GM21576 (cell line): ENCODE measurements around the gene PWWP2A.
A peak's percentile ranks its signal among the peaks of the same experiment; 100 is the strongest.

Experiments used
- ATAC-seq: cut with Tn5 transposase; IDR thresholded peaks from one replicate; pipeline ENCODE4 v1.9.1; 2021; ENCODE audit warnings: mild to moderate bottlenecking, moderate library complexity; ENCODE audit not compliant: unreplicated experiment

The PWWP2A gene

DNA sequence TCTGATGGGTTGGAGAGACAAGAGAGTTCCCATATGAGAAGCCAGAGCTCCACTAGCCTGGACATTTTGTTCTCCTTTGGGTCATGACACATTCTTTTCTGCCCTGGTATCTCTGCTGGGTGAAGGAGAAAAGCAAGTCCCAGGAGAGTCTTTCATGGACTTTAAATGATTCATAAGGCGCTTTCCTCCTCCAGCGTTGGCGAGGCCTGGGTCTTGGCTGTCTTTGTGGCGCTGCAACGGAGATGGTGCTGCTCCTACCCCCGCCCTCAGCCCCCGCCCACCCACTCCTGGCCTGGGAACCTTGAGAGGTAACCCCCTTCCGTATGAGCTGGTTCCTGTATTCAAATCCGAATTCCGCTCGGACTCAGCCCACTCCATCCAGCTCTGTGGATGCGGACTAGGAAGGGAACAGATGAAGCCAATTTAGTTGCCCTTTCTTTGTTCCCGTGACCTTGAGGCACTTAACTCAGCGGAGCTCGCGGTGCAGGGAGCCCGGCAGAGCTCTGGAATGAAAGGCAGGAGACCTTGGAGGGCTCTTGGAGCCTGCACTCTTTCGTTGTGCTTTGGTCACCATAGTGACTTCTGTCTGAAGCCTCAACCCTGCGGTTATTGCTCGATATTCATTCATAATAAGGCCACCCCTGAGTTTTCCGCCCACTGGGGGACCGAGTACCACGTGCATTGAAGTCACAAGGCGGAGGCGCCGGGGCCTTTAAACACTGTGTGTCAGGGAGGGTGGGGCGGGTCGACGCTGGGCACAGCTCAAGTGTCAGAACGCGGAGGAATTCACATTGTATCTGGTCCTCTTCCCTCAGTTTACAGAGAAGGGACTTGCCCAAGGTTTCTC is 14.0 kb upstream of the PWWP2A start:
- no peak for ATAC-seq

DNA sequence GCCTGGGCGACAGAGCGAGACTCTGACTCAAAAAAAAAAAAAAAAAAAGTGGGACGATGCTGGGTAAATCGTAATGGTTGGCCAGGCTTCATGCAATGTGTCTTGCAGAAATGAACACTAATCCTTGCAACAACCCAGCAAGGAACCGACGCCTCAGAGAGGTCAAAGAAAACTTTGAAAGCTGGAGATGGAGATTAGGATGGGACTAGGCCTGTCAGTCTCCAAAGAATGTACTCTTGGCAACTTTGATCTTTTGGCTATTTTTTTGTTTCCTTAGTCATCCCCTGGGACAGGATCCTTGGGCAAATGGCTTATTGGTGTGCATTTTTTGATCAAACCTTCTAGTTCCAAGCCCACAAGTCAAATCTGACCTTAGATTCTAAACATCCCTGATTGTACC is 10.6 kb upstream of the PWWP2A start:
- ATAC-seq, result no peak

DNA sequence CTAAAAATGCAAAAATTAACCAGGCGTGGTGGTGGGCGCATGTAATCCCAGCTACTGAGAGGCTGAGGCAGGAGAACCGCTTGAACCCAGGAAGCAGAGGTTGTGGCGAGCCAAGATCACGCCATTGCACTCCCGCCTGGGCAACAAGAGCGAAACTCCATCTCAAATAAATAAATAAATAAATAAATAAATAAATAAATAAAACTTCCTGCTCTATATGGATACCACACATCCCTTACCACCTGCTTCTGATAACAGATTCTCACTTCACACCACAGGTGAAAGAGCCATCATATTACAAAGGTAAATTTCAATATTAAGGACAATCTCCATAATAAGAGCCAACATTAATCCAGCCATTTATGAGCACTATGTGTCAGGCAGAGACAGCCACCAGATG is 9.4 kb upstream of the PWWP2A start:
- ATAC-seq, result no peak

DNA sequence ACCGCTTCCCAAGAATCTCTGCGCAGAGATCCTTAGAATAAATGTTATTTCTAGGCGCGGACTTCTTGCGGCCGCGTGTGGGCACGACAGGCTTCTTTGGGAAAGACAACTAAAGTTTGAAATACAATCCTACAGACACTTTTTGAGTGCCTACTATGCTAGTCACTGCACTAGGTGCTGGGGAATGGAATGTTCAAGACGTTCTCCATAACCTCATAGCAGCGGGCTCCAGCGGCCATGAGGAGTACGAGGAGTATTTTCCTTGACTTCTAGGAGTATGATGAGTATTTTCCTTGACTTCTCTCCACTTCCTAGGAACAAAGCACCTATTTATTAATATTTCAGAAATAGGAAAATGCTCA is 636 bp upstream of the PWWP2A start:
- ATAC-seq, result no peak

DNA sequence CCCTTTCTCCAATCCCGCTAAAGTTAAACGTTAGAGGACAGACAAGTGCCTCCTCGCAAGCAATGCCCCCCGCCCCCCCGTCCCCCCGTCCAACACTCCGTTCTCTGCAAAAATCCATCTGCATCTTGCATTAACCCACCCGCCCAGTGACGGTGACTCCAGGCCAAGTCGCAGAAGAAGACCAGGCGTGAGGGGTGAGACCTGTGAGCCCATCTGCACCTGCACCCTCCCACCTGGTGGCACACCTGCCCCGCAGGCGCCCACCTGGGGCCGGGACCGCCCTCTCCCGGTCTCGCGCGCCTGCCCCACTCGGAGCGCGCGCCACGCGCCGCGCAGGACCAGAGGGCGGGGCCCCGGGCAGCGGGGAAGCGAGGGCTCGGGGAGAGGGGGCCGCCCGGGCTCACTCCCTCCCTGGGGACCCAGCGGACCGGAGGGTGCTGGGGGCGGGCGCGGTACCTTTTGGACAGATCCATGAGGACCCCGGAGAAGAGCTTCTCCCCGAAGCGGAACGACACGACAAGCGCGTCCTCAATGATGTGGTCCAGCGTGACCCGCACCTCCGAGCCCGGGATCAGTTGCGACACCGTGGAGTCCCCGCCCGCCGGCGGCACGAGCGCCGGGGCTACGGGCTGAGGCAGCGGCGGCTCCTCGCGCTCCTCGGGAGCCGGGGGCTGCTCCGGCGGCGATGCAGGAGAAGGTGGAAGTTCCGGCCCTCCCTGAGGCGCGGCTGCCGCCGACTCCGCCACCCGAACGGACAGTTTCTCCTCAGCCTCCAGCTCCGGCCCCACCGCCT is 705 bp downstream of the PWWP2A start:
- peak; percentile 12 for ATAC-seq

DNA sequence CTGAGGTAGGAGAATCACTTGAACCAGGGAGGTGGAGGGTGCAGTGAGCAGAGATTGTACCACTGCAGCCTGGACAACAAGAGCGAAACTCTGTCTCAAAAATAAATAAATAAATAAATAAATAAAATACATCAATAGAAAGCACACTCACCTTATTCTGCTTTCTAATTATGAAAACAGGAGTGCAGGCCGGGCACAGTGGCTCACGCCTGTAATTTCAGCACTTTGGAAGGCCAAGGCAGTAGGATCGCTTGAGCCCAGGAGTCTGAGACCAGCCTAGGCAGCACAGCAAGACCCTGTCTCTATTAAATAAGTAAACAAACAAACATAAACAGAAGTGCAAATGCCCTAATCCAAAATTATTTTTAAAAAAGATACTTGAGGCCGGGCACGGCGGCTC is 2.3 kb downstream of the PWWP2A start:
- ATAC-seq, result no peak

DNA sequence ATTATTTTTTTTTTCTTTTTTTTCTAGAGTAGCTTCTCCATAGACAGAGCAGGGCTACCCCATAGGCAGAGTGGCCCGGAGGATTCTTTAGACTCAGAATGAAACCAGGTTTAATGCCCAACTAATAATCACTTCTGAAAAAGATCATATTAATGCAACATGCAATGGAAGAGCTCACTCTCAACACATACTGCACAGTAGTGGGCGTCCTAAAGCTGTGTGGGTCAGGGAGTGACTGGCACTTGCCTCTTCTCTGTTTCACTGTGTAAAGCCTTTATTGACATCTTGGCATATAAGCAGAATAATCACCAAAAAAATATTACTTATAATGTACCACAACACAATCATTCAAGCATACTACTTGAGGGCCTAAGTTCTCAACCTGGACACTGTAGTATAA is 11.1 kb downstream of the PWWP2A start:
- no peak for ATAC-seq

DNA sequence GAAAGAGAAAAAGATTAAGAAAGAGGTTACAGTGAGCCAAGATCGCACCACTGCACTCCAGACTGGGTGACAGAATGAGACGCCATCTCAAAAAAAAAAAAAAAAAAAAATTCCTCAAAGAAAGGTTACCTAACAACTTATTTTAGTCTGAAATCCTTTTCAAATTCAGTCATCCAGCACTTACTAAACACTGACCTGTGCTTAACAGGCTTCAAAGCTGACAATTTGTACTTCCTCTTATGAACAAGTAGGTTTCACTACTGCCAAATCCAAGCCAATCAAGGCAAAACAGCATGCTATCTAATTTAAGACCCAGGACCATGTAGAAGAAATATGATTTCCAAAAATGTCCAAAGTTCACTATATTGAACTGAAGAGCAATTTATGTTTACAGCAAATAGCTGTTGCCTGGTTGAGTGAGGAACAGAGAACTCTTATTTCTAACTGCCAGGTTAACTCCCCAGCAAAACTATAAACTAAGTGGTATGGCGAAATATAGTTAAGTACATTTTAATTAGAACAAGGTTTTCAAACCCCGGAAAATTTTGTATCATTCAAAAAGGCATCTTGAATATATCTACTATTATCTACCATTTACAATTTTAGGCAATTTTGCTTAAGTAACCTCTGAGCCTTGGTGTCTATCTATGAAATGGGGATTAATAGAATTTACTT is 13.4 kb downstream of the PWWP2A start:
- peak; percentile 91 for ATAC-seq

DNA sequence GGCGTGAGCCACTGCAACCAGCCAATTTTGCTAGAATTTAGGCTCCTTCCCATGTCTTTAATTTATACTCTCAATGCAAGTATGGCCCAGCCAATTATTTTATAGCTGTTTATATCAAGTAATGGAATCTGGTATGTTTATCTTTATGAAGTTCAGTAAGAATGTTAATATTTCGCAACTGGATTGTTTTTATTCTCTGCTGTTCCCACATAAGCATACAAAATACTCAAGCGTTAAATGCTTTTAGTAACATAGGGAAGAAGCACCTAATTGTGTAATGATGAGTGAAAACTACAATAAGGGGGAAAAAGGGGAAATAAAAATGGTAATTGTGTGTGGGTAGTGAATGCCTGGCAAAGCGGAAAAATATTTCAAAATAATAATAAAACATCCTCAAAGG is 21.3 kb downstream of the PWWP2A start:
- no peak for ATAC-seq

DNA sequence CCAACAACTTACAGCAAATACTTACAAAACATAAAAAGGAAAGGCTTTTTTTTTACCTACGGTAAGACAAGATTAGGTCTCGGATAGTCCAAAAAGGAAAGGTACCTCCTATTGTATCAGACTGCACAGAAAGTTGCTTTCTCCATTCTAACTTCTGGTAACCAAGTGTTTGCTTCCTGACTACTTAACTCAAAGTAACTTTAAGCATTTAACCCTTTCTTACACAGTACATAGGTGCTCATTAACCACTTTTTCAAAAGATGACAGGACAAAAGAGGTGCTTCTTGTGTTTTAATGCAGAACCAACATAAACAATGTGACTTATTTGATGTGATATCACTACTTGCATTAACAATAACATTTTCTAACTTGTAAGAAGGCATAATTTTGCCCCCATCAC is 23.1 kb downstream of the PWWP2A start:
- ATAC-seq, result no peak

DNA sequence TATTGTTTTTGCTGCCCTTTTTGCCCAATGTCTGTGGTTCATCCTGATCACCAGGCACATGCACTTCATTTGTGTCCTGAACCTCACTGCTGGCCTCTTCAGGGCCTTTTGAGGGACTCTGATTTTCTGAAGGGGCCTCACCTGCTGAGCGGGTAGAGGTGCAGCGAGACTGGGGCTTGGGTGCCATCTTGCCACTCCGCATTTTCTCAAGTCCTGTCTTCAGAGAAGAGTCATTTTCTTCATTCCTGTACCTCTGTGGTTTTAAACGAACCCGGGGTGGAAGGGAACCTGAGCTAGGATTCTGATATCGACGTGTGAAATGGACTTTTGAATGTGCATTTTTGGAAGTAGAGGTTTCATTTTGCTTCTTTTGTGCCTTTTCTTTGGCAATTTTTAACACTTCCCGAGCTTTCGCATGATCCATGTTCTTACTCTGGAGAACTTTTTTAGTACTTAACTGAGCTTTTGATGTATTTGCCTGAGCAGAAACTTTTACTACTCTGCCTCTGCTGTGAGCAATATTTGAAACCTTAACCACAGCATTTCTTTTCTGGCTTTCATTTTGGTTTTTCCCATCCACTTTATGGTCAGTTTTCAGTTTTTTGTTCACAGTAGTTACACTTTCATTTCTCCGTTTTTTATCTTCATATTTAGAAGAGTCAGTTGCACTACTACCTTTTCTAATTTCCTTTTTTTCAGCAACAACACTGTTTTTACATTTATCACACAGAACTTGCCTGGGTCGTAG is 26.1 kb downstream of the PWWP2A start:
- peak; percentile 81 for ATAC-seq

DNA sequence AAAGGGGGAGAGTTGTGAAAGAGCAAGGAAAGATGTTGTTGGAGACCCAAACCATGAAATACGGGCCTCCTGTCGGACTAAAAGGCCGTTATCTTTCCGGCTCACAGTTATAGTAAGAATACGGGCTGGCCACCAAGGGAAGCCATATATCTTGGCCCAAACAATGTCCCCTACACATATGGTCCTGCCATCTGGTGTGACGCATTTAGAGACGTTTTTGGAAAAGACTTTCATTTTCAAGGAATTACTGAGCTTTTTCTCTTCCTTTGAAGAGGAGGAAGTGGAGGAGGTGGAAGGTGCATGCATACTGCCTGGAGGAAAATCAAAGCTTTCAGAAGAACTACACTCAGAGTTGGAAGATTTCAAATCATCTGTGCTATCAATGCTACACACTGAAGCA is 26.7 kb downstream of the PWWP2A start:
- ATAC-seq, result no peak

DNA sequence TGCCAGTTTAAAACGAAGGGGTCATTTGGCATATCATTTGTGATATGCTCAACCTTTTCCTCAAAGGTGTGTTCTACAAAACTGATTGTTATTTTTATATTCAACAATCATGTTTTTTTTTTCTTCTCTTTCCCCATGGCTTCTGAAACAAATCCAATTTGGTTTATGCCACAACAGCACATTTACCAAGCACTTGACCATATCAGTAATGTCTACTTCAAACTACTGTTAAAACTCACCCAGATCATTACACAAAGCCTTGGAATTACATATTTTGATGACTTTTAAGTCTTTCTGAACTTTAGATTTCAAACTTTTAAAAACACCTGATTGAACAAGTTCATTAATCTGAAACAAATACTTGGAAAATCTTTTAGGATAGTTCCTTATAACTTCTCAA is 29.2 kb downstream of the PWWP2A start:
- no peak for ATAC-seq

DNA sequence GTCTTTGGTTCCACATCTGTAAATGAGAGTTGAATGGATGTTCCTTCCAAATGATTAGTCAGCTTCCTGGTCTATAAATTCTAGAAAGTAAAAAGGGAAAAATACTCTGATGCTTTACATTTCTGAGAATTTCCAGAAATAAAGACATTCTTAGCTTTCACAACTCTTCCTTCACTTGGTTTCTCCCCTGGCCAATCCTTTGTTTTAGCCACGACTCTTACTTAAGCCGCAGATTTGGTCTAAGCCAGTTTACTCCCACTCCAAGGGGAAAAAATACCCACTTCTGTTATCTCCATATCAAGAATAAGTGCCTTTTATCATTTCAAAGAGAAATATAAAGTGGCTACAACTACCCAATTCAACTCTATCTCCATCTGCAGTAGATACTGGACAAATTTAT is 29.7 kb downstream of the PWWP2A start:
- no peak for ATAC-seq

DNA sequence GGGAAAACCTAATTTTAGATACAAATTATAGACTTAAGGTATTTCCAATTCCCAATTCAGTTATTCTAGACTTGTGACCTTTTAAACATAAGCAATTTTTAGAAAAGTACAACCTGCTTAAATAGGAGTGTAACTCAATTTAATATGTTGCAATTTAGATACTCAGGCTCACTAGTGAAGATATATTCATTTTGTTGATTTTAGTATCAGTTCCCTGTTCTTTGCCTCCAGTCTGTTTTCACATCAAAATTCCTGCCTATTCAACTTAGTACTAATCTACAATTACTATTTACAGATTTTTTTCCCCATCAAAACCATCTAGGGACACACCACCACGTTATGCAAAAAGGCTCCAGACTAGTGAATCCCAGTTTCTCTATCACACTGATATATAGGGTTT is 30.4 kb downstream of the PWWP2A start:
- ATAC-seq, result no peak

DNA sequence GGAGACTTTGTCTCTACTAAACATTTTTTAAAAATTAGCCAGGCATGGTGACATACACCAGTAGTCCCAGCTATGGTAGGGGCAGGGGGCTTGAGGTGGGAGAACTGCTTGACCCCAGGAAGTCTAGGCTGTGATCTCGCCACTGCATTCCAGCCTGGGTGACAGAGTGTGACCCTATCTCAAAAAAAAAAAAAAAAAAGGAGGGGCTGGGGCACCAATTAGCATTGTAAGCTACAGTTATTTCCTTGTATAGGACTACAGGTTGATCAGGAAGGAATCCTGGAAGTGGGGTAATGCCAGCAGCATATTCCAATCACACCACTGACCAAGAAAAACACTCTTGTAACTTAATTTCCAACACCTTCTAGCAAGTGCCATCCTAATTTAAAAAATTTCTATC is 32.1 kb downstream of the PWWP2A start:
- no peak for ATAC-seq

DNA sequence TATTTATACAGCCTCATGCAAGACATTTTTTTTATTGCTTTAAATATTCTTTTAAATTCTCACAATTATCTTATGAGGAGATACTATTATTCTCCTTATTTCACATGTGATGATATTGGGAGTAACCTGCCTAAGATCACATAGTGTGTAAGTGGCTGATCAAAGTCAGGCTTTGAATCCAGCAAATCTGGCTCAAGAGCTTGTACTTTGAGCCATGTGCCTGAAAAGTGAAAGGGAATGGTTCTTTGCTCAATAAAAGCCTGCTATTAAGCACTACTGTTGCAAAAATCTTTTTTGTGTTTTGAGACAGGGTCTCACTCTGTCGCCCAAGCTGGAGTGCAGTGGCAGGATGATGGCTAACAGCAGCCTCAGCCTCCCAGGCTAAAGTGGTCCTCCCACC is 35.1 kb downstream of the PWWP2A start:
- ATAC-seq, result no peak

DNA sequence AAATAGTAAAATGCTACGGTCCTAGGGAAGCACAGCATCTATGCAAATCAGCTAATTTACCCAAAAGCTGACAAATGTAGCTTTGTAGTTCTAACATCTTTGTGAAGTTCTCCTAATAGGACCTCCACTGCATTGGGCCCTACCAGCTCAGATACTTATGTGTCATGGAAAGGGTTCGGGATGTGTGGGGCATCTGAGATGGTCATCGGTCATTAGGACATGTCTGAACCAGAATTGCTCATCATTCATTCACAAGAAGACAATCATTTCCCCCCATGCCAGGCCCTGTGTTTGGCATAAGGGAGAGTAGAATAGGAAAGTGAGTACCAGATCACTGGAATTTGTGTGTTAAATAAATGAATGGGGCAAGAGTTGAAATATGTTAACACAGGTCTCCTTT is 35.7 kb downstream of the PWWP2A start:
- ATAC-seq, result no peak

DNA sequence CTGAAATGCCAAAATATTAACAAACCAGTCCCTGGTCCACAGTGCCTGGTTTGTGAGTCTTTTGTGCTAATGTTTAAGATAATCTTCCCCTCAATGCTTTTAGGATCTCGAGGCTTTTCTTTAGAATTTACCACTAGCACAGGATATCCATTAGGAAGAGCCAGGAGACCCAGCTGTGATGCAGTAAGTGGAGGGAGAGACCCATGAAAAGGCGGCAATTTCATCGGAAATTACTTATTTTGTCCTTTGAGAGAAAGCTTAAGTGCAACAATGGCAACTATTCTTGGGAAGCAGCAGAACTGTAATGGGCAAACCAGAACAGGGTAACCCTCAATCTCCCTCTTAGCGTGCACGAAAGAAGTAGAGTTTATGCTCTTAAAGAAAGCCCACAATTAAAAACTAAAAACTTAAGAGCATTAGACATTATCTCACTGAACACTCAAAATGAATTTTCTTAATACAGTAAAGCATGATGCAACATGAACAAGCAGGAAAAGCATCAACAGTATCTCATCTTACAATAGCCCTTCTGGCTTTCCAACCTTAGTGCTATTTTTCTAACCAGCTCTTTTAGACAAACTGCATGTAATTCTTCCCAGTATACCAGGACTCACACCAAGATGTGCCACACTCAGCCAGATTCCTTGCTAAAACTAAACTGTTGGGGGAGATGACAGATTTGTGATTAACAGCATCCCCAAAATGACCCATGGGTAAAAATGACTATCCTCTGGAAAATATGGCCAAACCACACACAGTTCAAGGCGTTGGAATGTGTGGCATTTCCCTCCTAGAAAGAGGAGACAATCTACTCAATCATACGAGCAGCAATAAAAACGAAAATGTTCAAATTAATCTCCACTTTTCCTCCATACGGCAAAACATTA is 36.4 kb downstream of the PWWP2A start:
- ATAC-seq, result no peak

DNA sequence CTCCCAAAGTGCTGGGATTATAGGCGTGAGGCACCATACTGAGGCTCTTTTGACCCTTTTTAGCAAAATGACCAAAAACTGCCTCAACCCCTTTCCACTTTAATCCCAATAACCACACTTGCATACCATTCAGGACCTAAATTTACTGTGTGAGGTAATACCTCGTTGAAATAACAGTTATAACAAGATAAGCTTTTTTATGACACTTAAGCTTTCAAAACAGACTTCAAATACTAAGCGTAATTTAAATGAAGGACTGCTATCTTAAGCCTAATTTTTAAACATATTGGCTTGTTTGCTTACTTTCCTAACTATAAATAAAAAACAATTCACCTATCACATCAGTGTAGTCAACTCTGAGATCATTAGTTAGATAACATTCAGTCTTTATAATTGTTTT is 37.8 kb downstream of the PWWP2A start:
- no peak for ATAC-seq
